AG04450 (cell line): ENCODE results near the gene C11orf21. TPM values are rescaled to one million over a fixed set of nuclear protein-coding genes. Genes with fewer than 3 reads are reported as not detected.
"Not testable (repeated sequence)": the region's sequence is repeated elsewhere in the genome, so short reads cannot be mapped to it uniquely, and the experiment has no call there.

ENCODE experiments used
- CTCF ChIA-PET: fragments of 300-600, 350-600 bp; formaldehyde crosslinking; extraction: SDS; loops from one replicate; lab custom pipeline; 2022; ENCODE audit warnings: antibody characterized with exemption, inconsistent platforms; lab: Charles Lee
- POLR2A ChIA-PET: fragments of 350-600 bp; formaldehyde crosslinking; extraction: SDS; loops from one replicate; lab custom pipeline; 2021; ENCODE audit warnings: antibody characterized with exemption, inconsistent platforms; lab: Yijun Ruan, JAX
- DNase-seq: peaks from one replicate; pipeline ENCODE4 v3.0.0-alpha.2; 2011; ENCODE audit warnings: low read depth, low spot score
- H3K27ac ChIP-seq: one replicate; pipeline ENCODE4 v1.5.1; 2012; ENCODE audit warnings: low read depth, low read length, control low read depth
- H3K27me3 ChIP-seq: one replicate; pipeline ENCODE4 v1.6.0; 2012; ENCODE audit warnings: low read length; ENCODE audit not compliant: control insufficient read depth, insufficient read depth
- H3K4me3 ChIP-seq: 2 replicates; pipeline ENCODE4 v1.5.1; 2011; ENCODE audit warnings: mild to moderate bottlenecking, low read depth, low read length, control low read depth
- H3K9me3 ChIP-seq: 2 replicates; pipeline ENCODE4 v1.5.1; 2012; ENCODE audit warnings: low read length; ENCODE audit not compliant: control insufficient read depth, insufficient read depth
- polyA plus RNA-seq: library from polyadenylated mRNA; depleted of rRNA; stranded (reverse); fragments of >200 nt; gene quantifications from 2 replicates; pipeline ENCODE4 v1.2.3, GENCODE V29; 2011
- TF ChIP-seq, protein P1 (sequence below): IDR thresholded peaks from 2 replicates; pipeline ENCODE4 v1.5.1; 2011; ENCODE audit warnings: low read depth, low read length, control low read depth, inconsistent platforms

The C11orf21 gene
- polyA plus RNA-seq, 1 experiment = not detected

GRCh38 chr11:2346014-2346413 is 44.3 kb upstream of the C11orf21 start:
- no peak overlapping the region for H3K4me3 ChIP-seq
- DNase-seq = no peak
- CTCF ChIA-PET = interaction anchor here (1.5 kb wide), 1 partner anchor 73 kb away, joined by 4 read pairs; no protein-coding TSS in a partner anchor
- TF ChIP-seq, protein P1, sequence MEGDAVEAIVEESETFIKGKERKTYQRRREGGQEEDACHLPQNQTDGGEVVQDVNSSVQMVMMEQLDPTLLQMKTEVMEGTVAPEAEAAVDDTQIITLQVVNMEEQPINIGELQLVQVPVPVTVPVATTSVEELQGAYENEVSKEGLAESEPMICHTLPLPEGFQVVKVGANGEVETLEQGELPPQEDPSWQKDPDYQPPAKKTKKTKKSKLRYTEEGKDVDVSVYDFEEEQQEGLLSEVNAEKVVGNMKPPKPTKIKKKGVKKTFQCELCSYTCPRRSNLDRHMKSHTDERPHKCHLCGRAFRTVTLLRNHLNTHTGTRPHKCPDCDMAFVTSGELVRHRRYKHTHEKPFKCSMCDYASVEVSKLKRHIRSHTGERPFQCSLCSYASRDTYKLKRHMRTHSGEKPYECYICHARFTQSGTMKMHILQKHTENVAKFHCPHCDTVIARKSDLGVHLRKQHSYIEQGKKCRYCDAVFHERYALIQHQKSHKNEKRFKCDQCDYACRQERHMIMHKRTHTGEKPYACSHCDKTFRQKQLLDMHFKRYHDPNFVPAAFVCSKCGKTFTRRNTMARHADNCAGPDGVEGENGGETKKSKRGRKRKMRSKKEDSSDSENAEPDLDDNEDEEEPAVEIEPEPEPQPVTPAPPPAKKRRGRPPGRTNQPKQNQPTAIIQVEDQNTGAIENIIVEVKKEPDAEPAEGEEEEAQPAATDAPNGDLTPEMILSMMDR = no peak
- POLR2A ChIA-PET = interaction anchor here (0.7 kb wide), 1 partner anchor 32 kb away, joined by 3 read pairs; no protein-coding TSS in a partner anchor
- peaks cover 19% of the 10 kb centered on the region for H3K27me3 ChIP-seq
- H3K27ac ChIP-seq = no peak overlapping the region
- H3K9me3 ChIP-seq = peaks cover 8% of the 10 kb centered on the region

DNA sequence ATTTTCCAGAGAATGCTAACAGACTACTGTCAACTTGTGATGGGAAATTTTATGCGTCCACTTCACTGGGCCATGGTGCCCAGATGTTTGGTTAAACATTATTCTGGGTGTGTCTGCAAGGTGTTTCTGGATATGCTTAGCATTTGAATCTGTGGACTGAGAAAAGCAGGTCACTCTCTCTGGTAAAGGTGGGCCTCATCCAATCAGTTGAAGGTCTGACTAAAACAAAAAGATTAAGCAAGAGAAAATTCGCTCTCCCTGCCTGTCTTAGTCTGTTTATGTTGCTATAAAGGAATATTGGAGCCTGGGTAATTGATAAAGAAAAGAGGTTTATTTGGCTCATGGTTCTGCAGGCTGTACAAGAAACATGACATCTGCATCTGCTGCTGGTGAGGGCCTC is 43.3 kb upstream of the C11orf21 start:
- peaks cover 16% of the 10 kb centered on the region for H3K27me3 ChIP-seq
- ChIA-PET POLR2A (no interaction called here), CTCF (interaction anchor here (1.5 kb wide), 1 partner anchor 74 kb away, joined by 4 read pairs; no protein-coding TSS in a partner anchor)
- DNase-seq = no peak
- no peak overlapping the region for H3K27ac ChIP-seq
- TF ChIP-seq, protein P1 = no peak
- no peak overlapping the region for H3K4me3 ChIP-seq
- peaks cover 8% of the 10 kb centered on the region for H3K9me3 ChIP-seq

GRCh38 chr11:2343502-2343901 is 41.8 kb upstream of the C11orf21 start:
- POLR2A ChIA-PET = no interaction called here
- Histone ChIP-seq H3K4me3 (no peak overlapping the region), H3K9me3 (no peaks in the 10 kb centered on the region; the same call in 1 of the 2 replicates), H3K27me3 (peaks cover 16% of the 10 kb centered on the region), H3K27ac (no peak overlapping the region)
- TF ChIP-seq, protein P1 = no peak
- CTCF ChIA-PET = no interaction called here
- DNase-seq = no peak

DNA sequence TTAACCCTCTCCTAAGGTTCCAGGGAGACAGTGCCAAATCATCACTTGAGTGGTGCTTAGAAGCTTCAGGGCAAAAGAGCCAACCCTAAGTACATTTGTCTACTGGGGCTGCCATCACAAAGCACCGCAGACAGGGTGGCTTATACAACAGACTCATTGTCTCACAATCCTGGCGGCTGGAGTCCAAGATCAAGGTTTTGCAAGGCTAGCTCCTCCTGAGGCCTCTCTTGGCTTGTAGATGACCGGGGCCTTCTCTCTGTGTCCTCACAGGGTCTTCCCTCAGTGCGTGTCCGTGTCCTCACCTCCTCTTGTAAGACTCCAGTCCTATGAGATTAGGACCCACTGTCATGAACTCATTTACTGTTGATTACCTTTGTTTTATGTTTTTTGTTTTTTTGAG is 41.3 kb upstream of the C11orf21 start:
- CTCF ChIA-PET = no interaction called here
- H3K27ac ChIP-seq = no peak overlapping the region
- H3K4me3 ChIP-seq = no peak overlapping the region
- POLR2A ChIA-PET = no interaction called here
- peaks cover 17% of the 10 kb centered on the region for H3K27me3 ChIP-seq
- H3K9me3 ChIP-seq = no peaks in the 10 kb centered on the region; the same call in 1 of the 2 replicates
- DNase-seq = no peak
- TF ChIP-seq, protein P1 = no peak

GRCh38 chr11:2342557-2342956 is 40.8 kb upstream of the C11orf21 start:
- CTCF ChIA-PET = no interaction called here

DNA sequence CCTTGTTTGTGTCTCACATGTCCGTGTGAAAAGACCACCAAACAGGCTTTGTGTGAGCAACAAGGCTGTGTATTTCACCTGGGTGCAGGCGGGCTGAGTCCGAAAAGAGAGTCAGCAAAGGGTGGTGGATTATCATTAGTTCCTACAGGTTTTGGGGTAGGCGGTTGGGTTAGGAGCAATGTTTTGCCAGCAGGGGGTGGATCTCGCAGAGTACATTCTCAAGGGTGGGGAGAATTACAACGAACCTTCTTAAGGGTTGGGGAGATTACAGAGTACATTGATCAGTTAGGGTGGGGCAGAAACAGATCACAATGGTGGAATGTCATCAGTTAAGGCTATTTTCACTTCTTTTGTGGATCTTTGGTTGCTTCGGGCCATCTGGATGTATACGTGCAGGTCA is 37.0 kb upstream of the C11orf21 start:
- POLR2A ChIA-PET, CTCF ChIA-PET, H3K4me3 ChIP-seq, H3K9me3 ChIP-seq, DNase-seq, H3K27ac ChIP-seq: not testable (repeated sequence)
- H3K27me3 ChIP-seq = peaks cover 27% of the 10 kb centered on the region

More at GRCh38 chr11:2342557-2342956, 40.8 kb upstream of the C11orf21 start:
- no peak for DNase-seq
- H3K27ac ChIP-seq = no peak overlapping the region
- TF ChIP-seq, protein P1 = no peak
- H3K27me3 ChIP-seq = peaks cover 21% of the 10 kb centered on the region
- POLR2A ChIA-PET = no interaction called here
- no peak overlapping the region for H3K4me3 ChIP-seq
- H3K9me3 ChIP-seq = no peaks in the 10 kb centered on the region; the same call in 1 of the 2 replicates

DNA sequence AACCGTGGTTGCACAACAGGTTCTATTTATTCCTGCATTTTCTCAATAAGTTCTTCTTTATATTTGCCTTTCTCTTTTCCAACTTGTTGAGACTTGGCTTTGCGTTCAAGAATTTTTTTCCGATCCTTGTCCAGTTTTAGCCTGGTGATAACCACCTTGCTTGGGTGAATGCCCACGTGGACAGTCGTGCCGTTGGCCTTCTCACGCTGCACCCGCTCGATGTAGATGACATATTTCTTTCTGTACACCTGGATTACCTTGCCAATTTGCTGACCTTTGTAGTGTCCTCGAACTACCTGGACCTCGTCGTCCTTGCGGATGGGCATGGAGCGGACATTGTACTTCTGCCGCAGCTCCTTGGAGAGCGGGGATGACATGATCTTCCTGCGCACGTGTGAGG is 33.6 kb upstream of the C11orf21 start:
- CTCF ChIA-PET, DNase-seq, POLR2A ChIA-PET, H3K27ac ChIP-seq, H3K4me3 ChIP-seq: not testable (repeated sequence)
- Histone ChIP-seq H3K27me3 (peaks cover 19% of the 10 kb centered on the region), H3K9me3 (peaks cover 15% of the 10 kb centered on the region)
